ENCODE measurements around the gene B4GALT5.

Gene B4GALT5

DNA sequence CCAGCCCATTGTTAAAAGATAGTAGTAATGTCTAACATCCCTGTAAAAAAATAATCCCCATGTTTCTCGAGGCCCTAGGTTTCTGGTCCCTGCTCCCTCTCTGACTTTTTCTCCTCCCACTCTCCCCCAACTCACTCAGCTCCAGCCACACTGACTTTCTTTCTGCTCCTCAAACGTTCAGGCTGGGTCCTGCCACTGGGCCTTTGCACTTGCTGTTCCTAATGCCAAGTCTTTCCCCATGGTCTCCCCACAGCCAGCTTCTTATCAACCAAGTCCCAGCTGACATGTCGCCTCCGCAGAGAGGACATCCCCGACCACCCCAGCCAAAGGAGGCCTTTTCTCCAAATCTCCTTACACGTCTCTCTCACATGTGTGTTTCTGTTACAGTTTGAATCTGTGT lies 123.9 kb downstream of the B4GALT5 start:
- TF ChIP-seq, protein P1, sequence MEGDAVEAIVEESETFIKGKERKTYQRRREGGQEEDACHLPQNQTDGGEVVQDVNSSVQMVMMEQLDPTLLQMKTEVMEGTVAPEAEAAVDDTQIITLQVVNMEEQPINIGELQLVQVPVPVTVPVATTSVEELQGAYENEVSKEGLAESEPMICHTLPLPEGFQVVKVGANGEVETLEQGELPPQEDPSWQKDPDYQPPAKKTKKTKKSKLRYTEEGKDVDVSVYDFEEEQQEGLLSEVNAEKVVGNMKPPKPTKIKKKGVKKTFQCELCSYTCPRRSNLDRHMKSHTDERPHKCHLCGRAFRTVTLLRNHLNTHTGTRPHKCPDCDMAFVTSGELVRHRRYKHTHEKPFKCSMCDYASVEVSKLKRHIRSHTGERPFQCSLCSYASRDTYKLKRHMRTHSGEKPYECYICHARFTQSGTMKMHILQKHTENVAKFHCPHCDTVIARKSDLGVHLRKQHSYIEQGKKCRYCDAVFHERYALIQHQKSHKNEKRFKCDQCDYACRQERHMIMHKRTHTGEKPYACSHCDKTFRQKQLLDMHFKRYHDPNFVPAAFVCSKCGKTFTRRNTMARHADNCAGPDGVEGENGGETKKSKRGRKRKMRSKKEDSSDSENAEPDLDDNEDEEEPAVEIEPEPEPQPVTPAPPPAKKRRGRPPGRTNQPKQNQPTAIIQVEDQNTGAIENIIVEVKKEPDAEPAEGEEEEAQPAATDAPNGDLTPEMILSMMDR (IDR thresholded peaks at IDR 0.05; ENCODE audit: low read depth, low read length), result no peak
- DNase-seq (ENCODE audit: extremely low read depth, low read depth), result no peak

DNA sequence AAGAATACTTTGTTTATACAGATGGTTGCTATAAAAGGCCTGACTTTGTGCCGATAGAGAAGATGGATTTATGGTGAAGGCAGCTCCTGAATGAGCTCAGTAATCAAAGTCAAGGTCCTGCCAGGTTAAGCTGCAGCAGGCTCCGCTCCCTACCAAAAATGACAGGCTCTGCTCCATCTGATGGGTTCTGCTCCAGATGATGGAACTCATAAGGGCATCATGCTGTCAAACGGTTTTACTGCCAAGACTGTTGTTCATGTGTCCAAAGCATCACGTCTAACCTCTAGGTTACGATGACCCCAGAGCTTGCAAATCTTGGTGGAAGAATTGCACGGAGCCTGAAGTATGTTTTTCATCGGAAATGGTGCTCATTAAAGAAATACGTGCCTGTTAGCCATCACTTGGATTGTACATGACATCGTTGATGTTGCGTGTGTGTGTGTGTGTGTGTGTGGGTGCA lies 126.5 kb downstream of the B4GALT5 start:
- TF ChIP-seq, protein P1 (IDR thresholded peaks at IDR 0.05; ENCODE audit: low read depth, low read length), result no peak
- DNase-seq (ENCODE audit: extremely low read depth, low read depth), result peak; percentile 82

DNA sequence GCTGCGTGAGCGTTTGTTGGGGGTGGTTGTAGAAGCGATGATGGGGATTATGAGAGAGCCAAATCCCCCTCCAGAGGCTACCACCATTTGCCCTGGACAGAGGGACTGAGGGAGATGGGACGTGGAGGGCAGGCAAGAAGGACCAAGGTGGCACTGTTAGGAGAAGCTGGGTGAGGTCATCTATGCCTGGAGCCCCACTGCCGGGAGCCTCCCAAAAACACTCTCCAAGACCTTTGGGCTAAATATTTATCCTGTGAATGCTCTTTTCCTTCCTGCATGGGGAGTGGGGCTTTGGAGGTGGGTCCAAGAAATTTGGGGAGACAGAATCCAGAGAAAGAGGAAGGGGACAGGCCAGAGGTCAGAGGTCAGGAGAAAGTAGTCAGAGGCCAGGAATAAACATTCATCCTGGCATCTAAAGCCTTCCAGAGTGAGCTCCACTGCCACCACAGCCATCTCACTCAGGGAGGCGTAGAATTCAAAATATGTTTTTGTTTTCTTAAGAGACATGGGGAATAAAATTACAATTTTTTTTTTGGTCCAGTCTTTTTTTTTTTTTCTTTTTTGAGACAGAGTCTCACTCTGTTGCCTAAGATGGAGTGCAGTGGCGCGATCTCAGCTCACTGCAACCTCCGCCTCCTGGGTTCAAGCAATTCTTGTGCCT lies 128.0 kb downstream of the B4GALT5 start:
- DNase-seq (ENCODE audit: extremely low read depth, low read depth), result no peak
- TF ChIP-seq, protein P1 (IDR thresholded peaks at IDR 0.05; ENCODE audit: low read depth, low read length), result no peak

DNA sequence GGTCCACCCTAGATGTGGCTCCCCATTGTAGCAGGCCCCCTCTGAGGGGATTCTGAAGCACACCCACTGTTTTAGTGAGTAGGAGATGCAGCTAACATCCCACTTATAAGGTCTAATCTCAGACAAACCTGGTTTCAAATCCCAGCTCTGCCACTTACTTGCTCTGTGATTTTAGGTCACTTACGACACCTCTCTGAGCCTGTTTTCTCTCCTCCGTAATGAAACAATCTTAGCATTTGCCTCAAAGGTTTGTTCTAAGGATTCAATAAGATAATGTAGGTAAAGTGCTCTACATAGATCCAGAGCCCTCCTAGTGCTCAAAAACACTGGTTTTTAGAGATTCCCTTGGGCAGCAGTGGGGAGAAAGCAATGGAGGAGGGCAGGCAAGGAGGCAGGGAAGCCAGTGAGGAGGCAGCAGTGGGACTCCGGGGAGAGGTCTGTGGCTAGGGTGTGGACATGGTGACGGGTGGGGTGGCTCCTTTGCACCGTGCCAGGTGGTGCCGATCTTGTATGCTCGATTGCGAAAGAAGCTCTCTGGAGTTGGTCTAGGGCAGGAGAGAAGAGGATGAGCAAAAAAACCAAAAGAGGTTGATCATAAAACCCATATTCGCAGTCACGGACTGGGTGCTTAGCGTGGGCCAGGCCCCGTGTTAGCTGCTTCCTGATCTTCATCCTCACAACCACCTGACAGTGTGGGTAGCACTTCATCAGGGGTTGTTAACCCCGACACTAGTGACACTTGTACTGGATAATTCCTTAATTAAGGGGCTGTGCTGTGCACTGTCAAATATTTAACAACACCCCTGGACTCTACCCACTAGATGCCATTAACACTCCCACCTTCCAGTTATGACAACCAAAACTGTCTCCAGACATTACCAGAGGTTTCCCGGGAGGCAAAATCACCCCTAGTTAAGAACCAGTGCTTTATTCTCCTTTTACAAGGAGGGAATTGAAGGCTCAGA lies 129.0 kb downstream of the B4GALT5 start:
- TF ChIP-seq, protein P1 (IDR thresholded peaks at IDR 0.05; ENCODE audit: low read depth, low read length), result no peak
- DNase-seq (ENCODE audit: extremely low read depth, low read depth), result no peak

DNA sequence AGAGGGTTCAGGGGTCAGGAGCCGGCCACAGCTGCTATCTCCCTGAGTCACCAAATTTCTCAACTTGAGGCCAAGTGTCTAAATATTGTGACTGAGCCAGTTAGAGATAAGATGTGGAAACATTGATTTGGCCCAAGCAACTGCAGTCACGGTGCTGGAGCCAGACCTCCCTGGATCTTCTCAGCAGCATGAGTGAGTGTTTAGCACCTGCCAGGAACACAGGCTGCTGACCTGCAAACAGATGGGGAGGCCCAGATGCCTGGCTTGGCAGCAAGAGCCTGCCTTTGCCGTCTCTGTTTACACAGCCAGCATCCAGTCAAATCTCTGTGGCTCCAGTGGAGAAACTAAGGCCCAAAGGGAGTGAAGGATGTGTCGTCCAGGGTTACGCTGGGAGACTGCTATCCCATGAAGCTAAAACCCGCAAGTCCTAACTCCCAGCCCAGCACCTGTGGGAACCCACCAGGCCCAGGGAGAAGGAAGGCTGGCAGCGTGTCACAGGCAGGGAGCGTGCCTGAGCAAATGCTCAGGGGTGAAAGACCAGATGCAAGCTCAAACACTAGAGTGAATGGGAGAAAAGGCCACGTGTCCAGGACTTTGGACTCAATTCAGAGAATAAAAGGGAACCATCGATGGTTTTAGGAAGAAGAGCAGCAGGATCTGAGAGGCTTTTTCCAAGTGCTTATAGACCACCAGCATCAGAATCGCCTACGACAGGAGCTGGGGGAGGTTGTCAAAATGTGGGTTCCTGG lies 129.8 kb downstream of the B4GALT5 start:
- peak; percentile 91 for DNase-seq (ENCODE audit: extremely low read depth, low read depth)
- TF ChIP-seq, protein P1 (IDR thresholded peaks at IDR 0.05; ENCODE audit: low read depth, low read length), result no peak

DNA sequence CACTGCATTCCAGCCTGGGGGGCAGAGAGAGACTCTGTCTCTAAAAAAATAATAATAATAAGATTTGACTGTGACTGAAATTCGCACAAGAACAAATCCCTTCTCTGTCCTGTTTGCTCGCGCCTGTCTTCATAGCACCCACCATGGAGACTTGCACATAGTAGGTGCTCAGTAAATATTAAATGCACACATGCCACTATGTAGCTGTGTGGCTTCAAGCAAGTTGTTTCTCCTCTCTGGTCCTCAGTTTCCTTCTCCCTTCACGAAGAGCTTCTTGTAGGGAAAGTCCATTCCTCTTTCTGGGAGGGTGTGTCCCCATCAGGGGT lies 130.4 kb downstream of the B4GALT5 start:
- TF ChIP-seq, protein P1 (IDR thresholded peaks at IDR 0.05; ENCODE audit: low read depth, low read length), result no peak
- DNase-seq (ENCODE audit: extremely low read depth, low read depth), result no peak

All from AG09319 (cell line).